Right atrium auricular region (tissue), 2 donors: ENCODE results near the gene CCDC13. TPM values are rescaled to one million over a fixed set of nuclear protein-coding genes. Genes with fewer than 3 reads are reported as not detected.

ENCODE experiments used
- DNase-seq: peaks from one replicate; pipeline ENCODE4 v3.0.0-alpha.2; 2019; ENCODE audit warnings: low spot score
- H3K27ac ChIP-seq, 2 donors: fragments of 200-600 bp; sonication (generic); 1 replicate in 1 of 2; 2 replicates in 1 of 2; pipeline ENCODE4 v1.5.1; 2016 to 2019
- H3K27me3 ChIP-seq, 2 donors: fragments of 200-600 bp; sonication (generic); one replicate each; pipeline versions ENCODE4 v1.5.1 to v1.6.0; 2017 to 2019
- H3K36me3 ChIP-seq: fragments of 200-600 bp; sonication (generic); one replicate; pipeline ENCODE4 v1.5.1; 2016
- H3K4me1 ChIP-seq, 2 donors: fragments of 200-600 bp; sonication (generic); one replicate each; pipeline versions ENCODE4 v1.5.1 to v1.6.0; 2017 to 2019
- H3K4me3 ChIP-seq, 2 donors: fragments of 200-600 bp; sonication (generic); 1 replicate in 1 of 2; 2 replicates in 1 of 2; pipeline ENCODE4 v1.5.1; 2017 to 2019; ENCODE audit warnings: mild to moderate bottlenecking in 1 of 2, moderate library complexity in 1 of 2
- H3K9me3 ChIP-seq, 2 donors: fragments of 200-600 bp; sonication (generic); one replicate each; pipeline ENCODE4 v1.5.1; 2019
- total RNA-seq, 2 donors: library from RNA; depleted of rRNA; stranded (reverse); fragments of >200 nt; gene quantifications; one replicate each; pipeline ENCODE4 v1.1.0, GENCODE V29; 2016
- TF ChIP-seq, protein P1 (sequence below), 2 donors: fragments of 200-600 bp; sonication (generic); IDR thresholded peaks; one replicate each; pipeline ENCODE4 v1.5.1; 2019; ENCODE audit warnings: antibody characterized with exemption in 2 of 2

The CCDC13 gene, protein sequence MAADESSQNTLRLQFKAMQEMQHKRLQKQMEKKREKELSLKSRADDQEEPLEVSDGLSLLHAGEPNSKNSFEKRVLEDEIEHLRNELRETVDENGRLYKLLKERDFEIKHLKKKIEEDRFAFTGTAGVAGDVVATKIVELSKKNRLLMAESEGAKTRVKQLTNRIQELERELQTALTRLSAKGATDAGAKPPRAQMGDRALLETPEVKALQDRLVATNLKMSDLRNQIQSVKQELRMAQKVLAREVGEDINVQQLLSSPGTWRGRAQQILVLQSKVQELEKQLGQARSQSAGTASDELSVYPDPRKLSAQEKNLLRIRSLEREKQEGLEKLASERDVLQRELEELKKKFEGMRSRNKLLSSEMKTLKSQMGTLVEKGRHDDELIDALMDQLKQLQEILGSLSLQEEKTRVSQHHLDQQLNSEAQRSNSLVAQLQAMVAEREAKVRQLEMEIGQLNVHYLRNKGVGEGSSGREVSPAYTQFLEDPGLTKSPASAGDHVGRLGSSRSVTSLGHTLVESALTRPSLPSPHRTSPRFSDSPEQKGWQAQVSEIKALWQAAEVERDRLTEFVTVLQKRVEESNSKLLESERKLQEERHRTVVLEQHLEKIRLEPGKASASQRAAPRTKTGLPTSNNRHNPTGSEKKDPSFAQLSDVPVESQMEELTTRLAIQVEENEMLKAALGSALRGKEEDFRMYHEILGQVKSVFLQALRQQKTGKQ
- total RNA-seq: under 1 TPM in 1 of 2 donors, not detected in 1; 0.35 TPM

DNA sequence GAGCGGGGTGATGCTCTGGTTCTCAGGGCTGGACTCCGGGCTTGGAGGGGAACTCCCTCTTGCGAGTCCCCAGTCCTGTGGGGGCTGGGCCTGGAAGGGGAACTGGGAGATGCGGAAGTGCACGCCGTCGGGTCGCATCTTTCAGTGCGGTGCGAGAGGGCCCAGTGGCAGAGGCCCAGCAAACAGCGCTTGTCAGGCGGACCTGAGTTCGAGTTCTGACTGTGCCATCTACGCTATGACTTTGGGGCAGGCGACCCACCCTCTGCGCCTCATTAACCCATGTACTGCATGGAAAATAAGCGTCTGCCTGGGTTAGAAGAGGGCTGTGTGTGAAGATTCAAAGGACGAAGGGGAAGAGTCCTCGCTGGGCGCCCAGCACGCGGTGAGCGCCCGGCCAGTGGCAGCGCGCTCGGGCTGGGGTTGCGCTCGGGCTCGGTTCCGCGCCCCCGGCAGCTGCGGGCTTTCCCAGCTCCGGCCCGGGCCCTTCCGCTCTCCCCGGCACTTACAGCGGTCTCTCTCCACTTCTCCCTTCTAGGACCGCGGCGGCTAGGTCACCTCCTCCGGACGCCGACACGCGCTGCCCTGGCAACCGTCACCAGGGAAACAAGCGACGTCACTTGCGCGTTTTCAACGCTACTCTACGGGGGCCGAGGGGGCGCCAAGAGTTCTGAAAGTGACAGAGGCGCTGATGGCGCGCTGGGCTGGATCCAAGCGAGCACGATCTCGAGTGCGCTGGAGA is at the start of gene CCDC13:
TSS of gene CCDC13 (minus strand) at position 584 of the 739 bp plus-strand sequence. CDS start 14,908 bp downstream, outside the sequence.
- TF ChIP-seq, protein P1, sequence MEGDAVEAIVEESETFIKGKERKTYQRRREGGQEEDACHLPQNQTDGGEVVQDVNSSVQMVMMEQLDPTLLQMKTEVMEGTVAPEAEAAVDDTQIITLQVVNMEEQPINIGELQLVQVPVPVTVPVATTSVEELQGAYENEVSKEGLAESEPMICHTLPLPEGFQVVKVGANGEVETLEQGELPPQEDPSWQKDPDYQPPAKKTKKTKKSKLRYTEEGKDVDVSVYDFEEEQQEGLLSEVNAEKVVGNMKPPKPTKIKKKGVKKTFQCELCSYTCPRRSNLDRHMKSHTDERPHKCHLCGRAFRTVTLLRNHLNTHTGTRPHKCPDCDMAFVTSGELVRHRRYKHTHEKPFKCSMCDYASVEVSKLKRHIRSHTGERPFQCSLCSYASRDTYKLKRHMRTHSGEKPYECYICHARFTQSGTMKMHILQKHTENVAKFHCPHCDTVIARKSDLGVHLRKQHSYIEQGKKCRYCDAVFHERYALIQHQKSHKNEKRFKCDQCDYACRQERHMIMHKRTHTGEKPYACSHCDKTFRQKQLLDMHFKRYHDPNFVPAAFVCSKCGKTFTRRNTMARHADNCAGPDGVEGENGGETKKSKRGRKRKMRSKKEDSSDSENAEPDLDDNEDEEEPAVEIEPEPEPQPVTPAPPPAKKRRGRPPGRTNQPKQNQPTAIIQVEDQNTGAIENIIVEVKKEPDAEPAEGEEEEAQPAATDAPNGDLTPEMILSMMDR (IDR thresholded peaks at IDR 0.05): peak in 1 of 2 donors; percentile 8
- H3K36me3 ChIP-seq: no peaks in the 10 kb centered on the region

DNA sequence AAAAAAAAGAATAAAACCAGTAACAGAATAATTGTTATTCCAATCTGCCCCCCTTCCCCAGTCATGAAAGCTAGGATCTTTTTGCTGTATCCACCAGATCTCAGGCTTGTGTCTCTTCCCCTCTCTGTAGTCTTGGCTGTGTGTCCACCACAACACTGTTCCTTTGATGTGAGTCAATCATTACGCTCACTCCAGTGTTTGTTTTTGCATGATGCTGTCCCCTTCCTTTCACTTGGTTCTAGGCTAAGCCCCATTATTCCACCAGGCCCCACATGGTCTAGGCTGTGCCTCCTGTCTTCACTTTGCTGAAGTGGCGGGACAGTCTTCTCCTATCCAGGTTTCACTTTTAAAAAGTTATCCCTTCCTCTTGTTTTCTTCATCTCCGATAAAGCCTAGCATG is 49.8 kb upstream of the CCDC13 start:
- Histone ChIP-seq H3K4me1 (no peaks in the 10 kb centered on the region), H3K27ac (no peak overlapping the region), H3K4me3 (no peak overlapping the region), H3K27me3 (no peaks in the 10 kb centered on the region), H3K36me3 (no peaks in the 10 kb centered on the region), H3K9me3 (no peaks in the 10 kb centered on the region)
- TF ChIP-seq, protein P1 (IDR thresholded peaks at IDR 0.05): no peak
- no peak for DNase-seq

More for the DNA sequence above, at the start of gene CCDC13:
- peak; percentile 97 for DNase-seq
- Histone ChIP-seq H3K27ac (peak within 1 kb of the TSS; percentile 49 to 63), H3K4me3 (peak within 1 kb of the TSS; percentile 34 to 54), H3K4me1 (peaks cover 0 to 13% of the 10 kb centered on the region in 2 donors), H3K27me3 (no peaks in the 10 kb centered on the region), H3K9me3 (no peaks in the 10 kb centered on the region)

DNA sequence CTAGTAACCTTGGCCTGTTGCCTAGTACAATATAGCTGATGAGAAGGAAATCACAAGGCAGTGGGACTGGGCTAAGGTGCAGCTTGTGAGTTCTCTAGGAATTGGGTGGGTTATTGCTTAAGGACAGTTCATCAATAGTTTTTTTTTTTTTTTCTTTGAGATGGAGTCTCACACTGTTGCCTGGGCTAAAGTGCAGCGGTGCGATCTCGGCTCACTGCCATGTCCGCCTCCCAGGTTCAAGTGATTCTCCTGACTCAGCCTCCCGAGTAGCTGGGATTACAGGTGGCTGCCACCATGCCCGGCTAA is 47.6 kb upstream of the CCDC13 start:
- H3K27ac ChIP-seq: no peak overlapping the region
- H3K9me3 ChIP-seq: no peaks in the 10 kb centered on the region
- no peak overlapping the region for H3K4me3 ChIP-seq
- DNase-seq: no peak
- no peaks in the 10 kb centered on the region for H3K36me3 ChIP-seq
- no peaks in the 10 kb centered on the region for H3K4me1 ChIP-seq
- no peaks in the 10 kb centered on the region for H3K27me3 ChIP-seq
- TF ChIP-seq, protein P1 (IDR thresholded peaks at IDR 0.05): no peak

DNA sequence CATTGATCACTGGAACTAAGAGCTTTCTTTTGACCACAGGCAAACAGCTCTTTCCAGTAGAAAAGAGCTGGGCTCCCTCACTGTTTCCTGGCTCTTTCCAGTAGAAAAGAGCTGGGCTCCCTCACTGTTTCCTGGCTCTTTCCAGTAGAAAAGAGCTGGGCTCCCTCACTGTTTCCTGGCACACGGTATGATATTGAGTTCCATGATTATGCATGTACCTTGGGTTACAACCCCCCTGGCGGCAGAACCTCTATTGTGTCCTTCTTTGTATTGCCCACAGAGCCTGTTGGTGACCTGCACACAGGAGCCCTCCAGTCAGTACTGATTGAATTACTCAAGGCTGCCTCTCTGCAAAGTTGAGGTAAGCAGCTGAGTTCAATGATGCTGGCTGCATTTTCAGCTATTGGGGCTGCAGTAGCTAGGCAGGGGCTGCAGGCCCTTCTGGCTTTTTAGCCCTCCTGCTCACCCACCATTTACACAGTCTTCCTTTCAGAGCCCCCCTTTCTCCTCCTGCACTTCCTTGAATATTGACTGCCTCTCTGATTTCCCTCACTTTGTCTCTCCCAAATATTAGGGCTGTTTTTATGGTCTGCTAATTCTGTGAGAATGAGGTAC is 46.4 kb upstream of the CCDC13 start:
- no peaks in the 10 kb centered on the region for H3K4me1 ChIP-seq
- TF ChIP-seq, protein P1 (IDR thresholded peaks at IDR 0.05): no peak
- H3K27ac ChIP-seq: no peak overlapping the region
- no peaks in the 10 kb centered on the region for H3K36me3 ChIP-seq
- no peak overlapping the region for H3K4me3 ChIP-seq
- DNase-seq: no peak
- H3K27me3 ChIP-seq: no peaks in the 10 kb centered on the region
- H3K9me3 ChIP-seq: no peaks in the 10 kb centered on the region

DNA sequence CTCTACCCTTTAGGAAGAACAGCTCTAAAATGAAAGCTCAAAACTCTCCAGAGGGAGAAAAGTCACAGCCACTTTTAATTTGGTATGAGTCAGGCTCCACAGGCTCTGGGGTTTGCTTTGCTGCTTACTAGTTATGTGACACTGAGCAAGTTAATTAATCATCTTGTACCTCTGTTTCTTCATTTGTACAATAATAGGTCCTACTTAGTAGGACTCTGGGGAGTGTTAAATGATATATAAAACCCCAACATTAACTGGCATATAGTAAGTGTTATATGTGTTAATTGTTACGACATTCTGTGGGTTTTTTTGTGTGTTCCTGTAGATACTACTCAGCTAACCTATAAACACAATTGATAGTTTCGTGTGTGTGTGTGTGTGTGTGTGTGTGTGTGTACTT is 42.8 kb upstream of the CCDC13 start:
- Histone ChIP-seq H3K4me1 (no peaks in the 10 kb centered on the region), H3K9me3 (no peaks in the 10 kb centered on the region), H3K27ac (no peak overlapping the region), H3K4me3 (no peak overlapping the region), H3K27me3 (no peaks in the 10 kb centered on the region), H3K36me3 (no peaks in the 10 kb centered on the region)
- TF ChIP-seq, protein P1 (IDR thresholded peaks at IDR 0.05): no peak
- DNase-seq: no peak
